GM21381 (cell line): ENCODE measurements around the gene TPM1.

ENCODE experiments used
- ATAC-seq: cut with Tn5 transposase; IDR thresholded peaks from one replicate; pipeline ENCODE4 v1.9.1; 2021; ENCODE audit warnings: mild to moderate bottlenecking, moderate library complexity; ENCODE audit not compliant: unreplicated experiment

The TPM1 gene

DNA sequence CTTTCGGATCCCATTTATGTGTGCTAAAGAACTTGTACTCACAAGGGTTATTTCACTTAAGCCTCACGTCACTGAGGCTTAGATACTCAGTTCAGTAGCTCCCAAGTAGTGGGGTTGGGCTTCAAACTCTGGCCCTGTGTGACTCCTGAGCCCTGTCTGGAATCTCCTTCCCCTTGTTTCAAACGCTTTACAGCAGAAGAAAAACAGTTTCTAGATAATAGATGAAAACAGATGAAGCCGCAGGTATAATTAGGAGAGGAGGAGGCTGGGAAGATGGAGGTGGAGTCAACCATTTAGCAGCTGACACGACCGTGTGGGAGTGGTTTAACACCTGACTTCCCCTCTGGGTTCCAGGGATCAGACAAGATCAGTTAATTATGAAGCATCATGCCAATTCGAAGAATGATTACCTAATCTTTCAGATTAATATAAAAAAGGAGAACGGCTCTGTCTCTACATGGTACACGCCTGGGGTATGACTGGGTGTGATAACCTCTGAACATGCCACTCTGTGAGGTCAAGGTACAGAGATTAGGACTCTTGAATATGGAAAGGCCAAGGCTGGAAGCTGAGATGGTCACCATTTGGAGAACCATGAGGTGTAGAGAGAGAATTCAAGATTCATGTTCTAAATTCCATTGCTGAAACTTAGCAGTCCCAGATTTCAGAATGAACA is 31.1 kb downstream of the TPM1 start:
- ATAC-seq: no peak

DNA sequence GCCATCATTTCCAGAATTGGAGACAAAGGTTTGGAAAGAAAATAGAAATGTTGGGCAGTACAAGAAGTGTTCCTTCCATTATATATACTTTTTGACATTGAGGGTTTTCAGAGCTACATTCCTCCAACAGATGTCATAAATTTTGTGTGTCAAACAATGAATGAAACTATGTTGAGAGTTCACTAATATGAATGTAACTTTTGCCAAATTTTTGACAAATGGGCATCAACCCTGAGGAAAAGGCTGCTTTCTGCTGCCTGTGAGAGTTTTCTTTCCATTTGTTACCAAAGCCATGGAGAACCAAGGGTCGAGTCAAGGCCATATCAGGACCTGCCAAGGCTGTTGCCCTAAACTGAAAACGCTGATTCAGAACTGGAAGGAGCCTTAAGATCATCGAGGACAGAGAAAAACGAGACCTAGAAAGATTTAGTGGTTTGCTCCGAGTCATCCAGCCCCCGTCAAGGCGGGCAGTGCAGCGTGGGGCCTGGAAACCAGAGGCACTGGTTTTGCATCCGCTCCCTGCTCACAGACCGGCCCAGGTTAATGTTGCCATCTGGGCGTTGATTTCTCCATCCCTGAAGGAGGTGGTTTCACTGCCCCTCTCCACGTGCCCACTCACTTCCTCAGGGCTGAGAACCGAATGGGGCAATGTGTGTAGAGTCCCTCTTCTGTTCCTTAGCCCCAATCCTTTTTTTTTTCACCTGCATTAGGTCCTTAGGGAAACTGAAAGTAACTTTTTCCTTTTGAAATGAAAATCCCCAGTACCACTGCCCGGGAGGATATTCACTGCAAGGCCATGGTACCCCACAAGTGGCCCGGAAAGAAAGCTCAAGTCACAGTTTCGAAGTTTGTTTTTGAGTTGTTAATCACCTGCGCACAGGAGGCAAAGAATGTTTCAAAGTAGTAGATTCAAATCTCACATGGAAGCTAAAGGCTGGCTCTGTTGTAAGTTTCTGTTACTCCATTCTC is 32.8 kb downstream of the TPM1 start:
- ATAC-seq: no peak

DNA sequence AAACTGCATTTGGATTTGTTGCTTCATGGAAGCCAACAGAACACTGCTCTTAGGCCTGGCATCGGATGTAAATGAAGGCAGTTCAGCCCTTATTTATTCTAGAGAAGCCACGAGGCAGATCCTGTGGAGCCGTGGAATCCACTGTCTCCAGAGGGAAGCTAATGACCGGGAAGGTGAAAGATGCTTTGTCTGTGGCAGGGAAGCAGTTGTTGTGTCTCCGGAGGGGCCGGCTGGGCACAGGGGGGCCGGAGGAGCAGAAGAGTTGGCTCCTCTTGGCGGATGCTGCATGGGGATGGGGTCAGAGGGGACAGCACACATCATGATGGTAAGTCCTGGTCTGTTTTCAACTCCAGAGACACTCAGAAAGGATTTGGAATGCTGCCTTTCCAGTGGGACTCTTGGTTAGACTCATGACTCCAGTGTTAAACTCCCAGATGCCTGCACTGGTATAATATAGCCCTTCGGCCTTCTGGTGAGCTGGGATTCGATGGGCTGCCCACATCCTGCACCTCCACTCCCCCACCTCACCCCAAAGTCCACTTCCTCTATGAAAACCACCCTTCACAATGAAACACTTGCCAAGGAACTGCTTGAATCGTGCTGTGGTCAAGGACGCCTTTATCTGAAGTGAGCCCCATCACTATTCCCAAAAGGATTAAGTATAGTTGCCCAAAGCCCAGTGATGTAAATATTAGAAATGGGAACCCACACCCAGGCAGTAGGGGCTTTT is 33.6 kb downstream of the TPM1 start:
- ATAC-seq: no peak

- no peak for ATAC-seq
Measured at GRCh38 chr15:63076714-63077046, 34.1 kb downstream of the TPM1 start.

GRCh38 chr15:63077952-63078351 is 35.4 kb downstream of the TPM1 start:
- no peak for ATAC-seq

DNA sequence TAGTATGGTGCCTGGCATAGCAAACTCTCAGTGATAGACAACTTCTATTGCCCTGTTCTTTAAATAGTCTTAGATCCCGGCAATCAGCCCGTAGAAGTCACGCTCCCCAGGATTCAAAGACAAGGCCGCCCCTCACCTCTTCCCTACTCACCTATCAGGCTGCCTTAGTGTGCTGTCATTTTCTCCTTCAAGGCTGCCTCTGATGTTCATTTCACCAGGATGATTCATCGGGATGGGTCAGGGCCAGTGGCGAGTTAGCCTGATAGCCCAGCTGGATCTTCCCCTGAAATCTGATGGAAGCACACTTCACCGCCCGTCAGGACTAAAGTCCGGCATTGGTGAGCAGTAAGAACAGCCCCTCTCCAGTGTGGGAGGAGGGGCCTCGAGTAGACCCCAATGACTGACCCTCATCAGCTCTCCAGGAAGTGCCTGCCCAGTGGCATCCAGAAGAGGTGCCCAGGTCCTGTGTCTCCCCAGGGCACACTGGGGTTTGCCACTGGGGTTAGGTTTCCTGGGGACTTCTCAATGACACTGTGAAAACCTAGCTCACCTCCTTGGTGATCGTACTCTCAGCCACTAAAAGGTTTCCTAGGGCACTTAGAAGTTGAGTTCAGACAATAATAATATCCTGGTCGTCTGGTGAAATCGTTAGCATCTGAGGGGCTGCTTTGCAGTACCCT is 37.5 kb downstream of the TPM1 start:
- no peak for ATAC-seq

DNA sequence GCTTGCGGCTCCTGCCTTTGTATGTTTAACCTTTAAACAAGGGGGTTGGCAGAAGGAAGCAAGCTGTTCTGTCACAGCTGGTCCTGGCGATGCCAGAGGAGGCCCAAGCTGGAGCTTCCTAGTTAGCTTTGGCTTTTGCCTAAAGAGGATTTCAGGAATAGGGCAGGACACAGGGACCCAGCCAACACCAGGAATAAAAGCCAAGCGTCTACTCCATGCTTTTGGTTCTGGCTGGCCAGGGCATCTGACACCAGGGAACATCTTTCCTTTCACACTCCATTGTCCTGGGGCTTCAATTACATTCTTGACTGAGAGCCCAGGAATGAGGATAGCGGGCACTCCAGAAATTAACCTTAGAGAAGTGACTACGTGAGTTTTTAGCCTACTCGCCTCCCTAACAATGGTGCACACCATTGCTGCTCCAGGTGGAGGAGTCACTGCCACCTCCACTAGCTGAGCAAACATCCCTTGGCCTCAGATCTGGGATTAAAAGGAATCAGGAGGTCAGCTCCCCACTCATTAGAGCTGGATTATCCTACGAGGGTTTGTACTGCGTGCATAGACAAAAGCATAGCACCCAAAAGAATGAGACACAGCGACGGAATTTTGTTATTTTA is 38.2 kb downstream of the TPM1 start:
- no peak for ATAC-seq

DNA sequence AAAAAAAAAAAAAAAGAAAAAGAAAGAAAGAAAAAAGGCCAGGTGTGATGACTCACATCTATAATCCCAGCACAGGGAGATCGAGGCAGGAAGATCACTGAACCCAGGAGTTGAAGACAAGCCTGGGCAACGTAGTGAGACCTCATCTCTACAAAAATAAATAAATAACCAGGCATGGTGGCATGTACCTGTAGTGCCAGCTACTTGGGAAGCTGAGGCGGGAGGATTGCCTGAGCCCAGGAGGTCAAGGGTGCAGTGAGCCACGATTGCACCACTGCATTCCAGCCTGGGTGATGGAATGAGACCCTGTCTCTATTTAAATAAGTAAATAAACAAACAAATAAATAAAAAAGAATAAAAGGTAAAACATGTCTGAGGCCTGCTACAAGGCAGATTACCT is 39.8 kb downstream of the TPM1 start:
- no peak for ATAC-seq

- ATAC-seq: no peak
Measured at GRCh38 chr15:63083044-63083443, 40.5 kb downstream of the TPM1 start.

DNA sequence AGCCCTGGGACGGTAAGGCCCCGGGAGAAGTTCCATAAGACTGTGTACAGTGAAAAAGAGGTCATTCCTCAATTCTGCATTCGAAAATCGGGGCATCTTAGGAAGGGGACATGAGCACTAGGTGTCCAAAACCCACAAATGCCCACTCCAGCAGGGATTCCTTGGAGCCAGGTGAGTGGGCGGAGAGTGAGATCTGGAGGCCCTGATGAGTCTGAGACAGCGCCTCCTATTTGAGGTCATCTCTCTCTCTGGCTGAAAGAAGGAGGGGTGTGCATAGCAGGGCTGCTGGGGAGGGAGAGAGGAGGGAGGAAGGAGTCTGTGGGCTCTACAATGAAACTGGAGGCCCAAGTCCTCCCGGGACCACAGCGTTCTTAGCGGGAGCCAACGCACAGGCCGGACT is 41.0 kb downstream of the TPM1 start:
- ATAC-seq: no peak

DNA sequence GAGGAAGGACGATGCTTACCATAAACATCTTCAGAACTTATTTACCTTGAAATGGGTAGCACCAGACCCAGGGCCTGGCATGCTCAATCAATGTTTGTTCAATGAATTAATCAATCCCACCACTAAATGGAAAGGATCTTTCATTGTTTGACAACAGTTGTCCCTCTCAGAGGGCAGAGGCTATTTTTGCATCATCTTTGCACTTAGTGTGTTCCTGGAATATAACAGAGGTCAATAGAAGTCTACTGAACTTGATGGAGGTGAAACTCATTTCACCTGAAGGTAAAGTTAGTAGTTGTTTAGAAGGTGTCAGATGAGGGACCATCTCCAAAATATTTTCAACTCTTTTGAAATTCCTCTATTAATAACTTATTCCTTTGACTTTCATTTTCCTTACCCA is 42.3 kb downstream of the TPM1 start:
- no peak for ATAC-seq

- no peak for ATAC-seq
Measured at GRCh38 chr15:63085289-63085688, 42.7 kb downstream of the TPM1 start.

- ATAC-seq: no peak
Measured at GRCh38 chr15:63086271-63086670, 43.7 kb downstream of the TPM1 start.

DNA sequence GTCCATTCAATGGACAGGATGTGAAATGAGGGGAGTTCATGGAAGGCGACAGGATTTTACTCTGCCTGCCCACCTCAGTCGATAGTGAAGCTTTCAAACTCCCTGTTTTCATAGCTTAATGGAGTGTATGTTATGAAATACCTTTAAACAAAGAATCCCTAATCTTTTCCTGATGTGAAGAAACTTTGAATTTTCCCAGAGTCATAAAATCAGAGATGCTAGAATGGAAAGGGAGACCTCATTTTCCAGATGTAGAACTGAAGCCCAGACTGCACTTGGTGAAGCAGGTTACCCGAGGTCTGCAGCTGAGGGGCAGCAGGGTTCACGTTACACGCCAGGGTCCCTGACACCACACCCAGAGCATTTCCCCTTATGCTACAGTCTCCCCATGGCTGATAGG is 44.4 kb downstream of the TPM1 start:
- ATAC-seq: no peak

GRCh38 chr15:63088533-63089245 is 46.1 kb downstream of the TPM1 start:
- no peak for ATAC-seq

DNA sequence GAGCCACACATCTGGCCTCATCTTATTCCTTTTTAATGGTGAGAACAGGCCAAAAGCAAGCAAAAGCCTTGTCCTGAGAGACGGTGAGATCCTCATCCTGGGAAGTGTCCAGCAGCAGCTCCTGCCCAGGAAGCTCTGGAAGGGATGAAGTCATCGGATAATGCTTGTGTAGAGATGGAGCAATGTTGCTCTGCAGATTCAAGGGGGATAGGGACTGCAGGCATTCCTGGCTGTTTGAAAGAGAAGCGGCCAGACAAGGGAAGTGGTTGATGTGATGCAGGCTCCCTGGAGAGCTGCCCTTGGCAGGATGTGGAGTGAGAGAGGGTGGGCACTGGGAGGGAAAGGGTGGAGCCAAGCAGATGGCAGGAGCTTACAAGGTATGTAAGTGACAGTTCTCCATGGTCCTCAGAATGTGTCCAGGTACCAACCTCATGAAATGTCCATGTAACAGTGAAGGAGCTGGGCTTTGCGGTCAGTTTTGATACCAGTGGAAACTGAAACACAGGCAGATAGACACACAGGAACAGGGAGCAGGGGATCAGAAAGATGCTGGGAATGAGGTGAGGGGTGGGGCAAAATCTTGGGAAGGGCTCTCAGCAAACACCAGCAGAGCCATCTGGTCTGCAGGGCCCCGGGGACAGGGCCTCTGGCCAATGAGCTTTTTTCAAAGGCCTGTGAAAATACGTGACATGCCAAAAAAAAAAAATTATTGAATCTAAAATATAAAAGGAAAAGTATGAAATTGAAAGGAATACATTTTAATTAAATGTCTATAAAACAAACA is 46.9 kb downstream of the TPM1 start:
- no peak for ATAC-seq

DNA sequence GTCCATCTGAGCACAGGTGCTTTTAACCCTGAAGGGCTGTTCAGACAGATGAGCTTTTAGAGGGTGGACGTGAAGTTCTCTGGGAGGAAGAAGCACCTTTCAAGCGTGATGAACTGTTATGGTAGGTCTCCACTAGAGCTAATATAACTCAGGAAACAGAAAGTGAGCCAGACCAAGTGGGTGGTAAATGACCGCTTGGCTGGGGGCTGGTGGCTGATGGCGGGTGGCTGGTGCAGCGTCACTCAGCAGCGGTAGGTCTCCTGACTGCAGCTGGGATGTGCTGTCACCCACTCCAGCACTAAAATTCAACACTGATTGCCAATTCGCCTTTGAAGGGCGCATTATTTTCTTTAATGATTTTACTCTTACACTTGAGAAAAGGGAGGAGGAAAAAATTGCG is 47.9 kb downstream of the TPM1 start:
- ATAC-seq: no peak

DNA sequence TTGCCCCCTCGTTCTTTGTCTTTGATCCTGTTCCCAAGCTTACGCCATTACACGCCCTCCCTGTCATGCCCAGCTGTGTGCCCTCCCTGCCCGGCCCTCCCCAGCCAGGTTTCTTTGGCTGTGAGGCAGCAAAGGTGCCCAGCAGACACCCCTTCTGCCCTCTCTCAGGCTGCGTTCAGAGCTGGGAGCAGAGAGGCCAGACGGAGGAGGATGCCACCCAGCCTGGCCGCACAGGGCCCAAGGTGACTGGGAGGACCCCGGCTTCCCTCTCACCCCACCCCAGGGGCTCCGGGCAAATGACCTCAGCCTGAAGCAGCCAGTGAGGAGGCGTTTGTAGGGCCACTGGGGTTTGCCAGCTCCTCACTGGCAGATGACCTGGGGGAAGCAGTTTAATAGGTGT is 48.3 kb downstream of the TPM1 start:
- no peak for ATAC-seq

DNA sequence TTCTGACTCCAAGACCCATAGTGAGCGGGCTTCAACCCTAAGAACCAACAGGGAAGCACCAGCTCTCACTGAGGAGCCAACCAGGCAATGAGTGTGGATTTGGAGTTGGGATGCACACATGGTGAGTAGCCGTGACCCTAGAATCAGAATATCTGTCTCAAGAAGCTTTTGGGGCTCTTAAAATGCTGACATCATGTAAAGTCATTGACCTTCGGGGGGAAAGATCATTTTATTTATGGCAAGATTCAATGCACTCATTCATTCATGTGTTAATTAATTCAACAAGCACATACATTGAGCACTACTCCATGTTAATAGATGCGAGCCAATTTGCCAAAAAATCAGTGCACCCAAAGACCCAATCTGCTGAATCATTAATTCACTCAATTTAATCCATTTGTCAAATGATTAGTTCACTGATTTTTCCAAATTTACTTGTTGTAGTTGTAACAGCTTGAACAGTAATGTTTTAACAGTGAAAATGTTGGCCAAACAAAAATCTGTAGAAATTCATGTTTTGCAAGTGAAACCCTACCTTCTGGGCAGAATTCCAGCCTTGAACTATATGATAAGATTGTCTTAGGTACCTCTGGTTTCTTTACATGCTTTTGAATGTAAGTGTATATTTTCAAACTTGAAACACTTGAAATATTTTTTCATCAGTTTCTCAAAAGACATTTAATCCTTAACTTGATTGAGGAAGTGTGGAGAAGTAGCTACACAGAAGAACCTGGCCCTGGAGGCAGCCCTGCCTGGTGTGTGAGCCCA is 49.3 kb downstream of the TPM1 start:
- no peak for ATAC-seq
